ENCODE data around the gene SEMA6A. TPM values are rescaled to one million over a fixed set of nuclear protein-coding genes. Genes with fewer than 3 reads are reported as not detected.
A peak's percentile ranks its signal among the peaks of the same experiment; 100 is the strongest.

Gene SEMA6A, protein sequence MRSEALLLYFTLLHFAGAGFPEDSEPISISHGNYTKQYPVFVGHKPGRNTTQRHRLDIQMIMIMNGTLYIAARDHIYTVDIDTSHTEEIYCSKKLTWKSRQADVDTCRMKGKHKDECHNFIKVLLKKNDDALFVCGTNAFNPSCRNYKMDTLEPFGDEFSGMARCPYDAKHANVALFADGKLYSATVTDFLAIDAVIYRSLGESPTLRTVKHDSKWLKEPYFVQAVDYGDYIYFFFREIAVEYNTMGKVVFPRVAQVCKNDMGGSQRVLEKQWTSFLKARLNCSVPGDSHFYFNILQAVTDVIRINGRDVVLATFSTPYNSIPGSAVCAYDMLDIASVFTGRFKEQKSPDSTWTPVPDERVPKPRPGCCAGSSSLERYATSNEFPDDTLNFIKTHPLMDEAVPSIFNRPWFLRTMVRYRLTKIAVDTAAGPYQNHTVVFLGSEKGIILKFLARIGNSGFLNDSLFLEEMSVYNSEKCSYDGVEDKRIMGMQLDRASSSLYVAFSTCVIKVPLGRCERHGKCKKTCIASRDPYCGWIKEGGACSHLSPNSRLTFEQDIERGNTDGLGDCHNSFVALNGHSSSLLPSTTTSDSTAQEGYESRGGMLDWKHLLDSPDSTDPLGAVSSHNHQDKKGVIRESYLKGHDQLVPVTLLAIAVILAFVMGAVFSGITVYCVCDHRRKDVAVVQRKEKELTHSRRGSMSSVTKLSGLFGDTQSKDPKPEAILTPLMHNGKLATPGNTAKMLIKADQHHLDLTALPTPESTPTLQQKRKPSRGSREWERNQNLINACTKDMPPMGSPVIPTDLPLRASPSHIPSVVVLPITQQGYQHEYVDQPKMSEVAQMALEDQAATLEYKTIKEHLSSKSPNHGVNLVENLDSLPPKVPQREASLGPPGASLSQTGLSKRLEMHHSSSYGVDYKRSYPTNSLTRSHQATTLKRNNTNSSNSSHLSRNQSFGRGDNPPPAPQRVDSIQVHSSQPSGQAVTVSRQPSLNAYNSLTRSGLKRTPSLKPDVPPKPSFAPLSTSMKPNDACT
- total RNA-seq (under 1 TPM in 3 of 5 donors, not detected in 2; 0.79 to 0.88 (median 0.79) TPM), total RNA-seq (0 to 0.18 (median 0) reads per million in 29 experiments)
- total RNA-seq (2013), result 0.18 TPM

DNA sequence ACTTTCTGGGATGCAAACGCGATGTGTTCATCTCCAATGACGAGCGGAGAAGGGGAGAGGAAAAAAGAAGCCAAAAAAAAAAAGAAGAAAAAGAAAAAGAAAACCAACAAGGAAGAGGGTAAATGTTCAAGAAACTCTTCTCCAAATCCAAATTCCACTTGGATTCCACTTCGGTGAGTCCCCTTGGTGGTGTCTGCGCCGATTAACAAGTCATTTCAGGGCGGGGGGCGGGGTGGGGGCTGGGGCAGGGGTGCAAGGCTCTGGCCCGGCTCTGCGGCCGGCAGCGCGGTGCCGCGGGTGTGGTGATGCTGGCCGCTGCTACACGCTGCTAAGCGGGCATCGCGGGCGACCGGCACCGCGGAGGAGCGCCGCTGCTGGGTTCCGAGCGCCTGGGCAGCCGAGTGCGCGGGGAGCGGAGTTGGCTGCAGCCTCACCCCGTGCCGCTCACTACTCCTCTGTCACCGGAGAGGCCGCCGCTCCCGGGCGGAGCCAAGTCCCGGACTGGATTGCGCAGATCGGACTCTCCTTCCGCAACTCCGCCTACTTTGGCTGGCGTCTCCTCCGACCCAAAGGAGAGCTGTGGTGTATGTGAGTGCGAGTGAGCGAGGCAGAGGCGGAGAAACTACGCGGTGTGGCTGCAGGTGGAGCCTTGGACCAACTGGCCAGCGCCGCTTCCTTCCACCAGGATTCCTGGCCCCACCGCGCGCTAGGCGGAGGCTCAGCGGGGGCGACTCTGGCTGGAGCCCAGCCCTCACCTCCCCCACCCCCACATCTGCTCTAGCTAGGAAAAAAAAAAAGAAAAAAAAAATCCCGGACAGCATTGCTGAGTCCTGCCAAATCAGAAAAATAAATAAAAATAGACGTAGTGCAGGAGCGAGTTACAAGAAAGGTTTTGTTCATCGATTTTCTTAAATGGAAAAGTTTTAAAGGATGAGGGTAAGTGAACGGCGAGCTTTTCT lies at the start of gene SEMA6A:
Gene SEMA6A, minus strand, starts transcription at position 457 of the 959 bp plus-strand sequence. CDS start 69,879 bp downstream, outside the sequence.
- Mint-ChIP-seq H3K4me3 (peak within 1 kb of the TSS; percentile 66 to 75 (median 68)), H3K27ac (peak within 1 kb of the TSS in 1 of 2 donors; percentile 75), H3K36me3 (no peaks in the 10 kb centered on the region), H3K27me3 (peaks cover 54 to 77% of the 10 kb centered on the region in 2 donors), H3K9me3 (no peaks in the 10 kb centered on the region), H3K4me1 (peaks cover 17 to 27% (median 20%) of the 10 kb centered on the region in 3 donors)
- Histone ChIP-seq H3K9me3 (no peaks in the 10 kb centered on the region), H3K27me3 (replicated peaks in 1 of 2; ENCODE audit: control insufficient read depth in 2 of 2, extremely low read depth in 1 of 2, insufficient read depth in 2 of 2, low read length in 1 of 2) (peaks cover 2 to 41% of the 10 kb centered on the region in 2 experiments), H3K27ac (ENCODE audit: low read length) (no peak within 1 kb of the TSS), H3K4me1 (ENCODE audit: control insufficient read depth in 1 of 2, extremely low read depth in 1 of 2, insufficient read depth in 2 of 2, low read length in 2 of 2) (peaks cover 18 to 33% of the 10 kb centered on the region in 2 experiments), H3K4me3 (ENCODE audit: control insufficient read depth in 1 of 2, extremely low read depth in 1 of 2, low read length in 1 of 2) (peak within 1 kb of the TSS in 1 of 2 donors; percentile 70), H3K36me3 (ENCODE audit: control insufficient read depth in 2 of 2, extremely low read depth in 1 of 2, insufficient read depth in 1 of 2, low read length in 1 of 2) (no peaks in the 10 kb centered on the region)
- ChIA-PET CTCF (interaction anchor here in 1 of 2 donors (0.6 kb wide), 1 partner anchor 226 kb away, joined by 3 read pairs; no protein-coding TSS in a partner anchor), POLR2A (interaction anchor here in 1 of 2 donors (0.6 kb wide), 1 partner anchor 136 kb away, joined by 4 read pairs; no protein-coding TSS in a partner anchor)
- DNase-seq (peak in 3 of 35 experiments; percentile 3 to 9 (median 4)), ATAC-seq (replicated peaks in 1 of 4) (peak in 1 of 4 experiments; percentile 42)
- 7% methylated on average over 17 of the region's 66 CpGs for WGBS (ENCODE audit: insufficient coverage)

DNA sequence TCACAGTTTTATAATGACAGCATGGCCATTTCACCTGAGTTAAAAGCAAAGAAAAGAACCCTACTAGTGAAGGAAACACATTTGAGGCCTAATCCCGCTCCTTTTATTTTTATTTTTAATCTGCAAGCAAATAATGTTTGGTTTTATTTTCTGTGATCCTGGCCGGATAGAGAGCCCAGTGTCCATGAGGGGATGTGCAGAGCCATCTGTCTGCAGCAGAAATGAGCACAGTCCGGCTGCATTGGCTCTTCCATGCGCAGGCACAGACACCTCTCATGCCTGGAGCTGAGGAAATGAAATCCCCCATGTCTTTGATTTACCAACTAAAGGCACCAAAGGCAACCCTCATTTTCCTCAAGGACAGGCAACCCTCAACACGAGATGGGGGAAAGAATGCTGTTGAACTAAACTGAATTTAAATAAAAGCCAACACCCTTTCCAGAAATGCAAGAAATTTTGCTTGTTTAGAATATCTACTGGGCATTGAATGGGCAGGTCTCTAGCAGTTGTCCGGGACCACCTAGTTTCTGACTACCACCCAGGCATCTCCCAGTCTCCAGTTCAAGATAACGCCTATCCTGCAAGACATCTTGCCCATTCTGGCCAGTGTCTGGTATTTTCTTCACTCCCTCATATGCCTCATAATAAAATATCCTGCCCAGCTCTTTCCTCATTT lies 47.9 kb upstream of the SEMA6A start:
- ATAC-seq (replicated peaks in 1 of 4) (no peak), DNase-seq (no peak)
- no peak overlapping the region for H3K4me3 ChIP-seq (ENCODE audit: control insufficient read depth in 1 of 2, extremely low read depth in 1 of 2, low read length in 1 of 2)
- H3K36me3 Mint-ChIP-seq, result no peaks in the 10 kb centered on the region
- H3K9me3 ChIP-seq, result no peaks in the 10 kb centered on the region
- peaks cover 0 to 2% of the 10 kb centered on the region in 2 experiments for H3K27me3 ChIP-seq (replicated peaks in 1 of 2; ENCODE audit: control insufficient read depth in 2 of 2, extremely low read depth in 1 of 2, insufficient read depth in 2 of 2, low read length in 1 of 2)
- H3K27me3 Mint-ChIP-seq, result peaks cover 0 to 3% of the 10 kb centered on the region in 2 donors
- H3K4me3 Mint-ChIP-seq, result no peak overlapping the region
- H3K27ac ChIP-seq (ENCODE audit: low read length), result no peak overlapping the region
- H3K27ac Mint-ChIP-seq, result no peak overlapping the region
- no peaks in the 10 kb centered on the region for H3K4me1 ChIP-seq (ENCODE audit: control insufficient read depth in 1 of 2, extremely low read depth in 1 of 2, insufficient read depth in 2 of 2, low read length in 2 of 2)
- CTCF ChIA-PET, result no interaction called here
- H3K4me1 Mint-ChIP-seq, result no peaks in the 10 kb centered on the region
- H3K36me3 ChIP-seq (ENCODE audit: control insufficient read depth in 2 of 2, extremely low read depth in 1 of 2, insufficient read depth in 1 of 2, low read length in 1 of 2), result no peaks in the 10 kb centered on the region
- POLR2A ChIA-PET, result no interaction called here
- 60% methylated on average over 1 of the region's 7 CpGs for WGBS (ENCODE audit: insufficient coverage)
- H3K9me3 Mint-ChIP-seq, result no peaks in the 10 kb centered on the region

DNA sequence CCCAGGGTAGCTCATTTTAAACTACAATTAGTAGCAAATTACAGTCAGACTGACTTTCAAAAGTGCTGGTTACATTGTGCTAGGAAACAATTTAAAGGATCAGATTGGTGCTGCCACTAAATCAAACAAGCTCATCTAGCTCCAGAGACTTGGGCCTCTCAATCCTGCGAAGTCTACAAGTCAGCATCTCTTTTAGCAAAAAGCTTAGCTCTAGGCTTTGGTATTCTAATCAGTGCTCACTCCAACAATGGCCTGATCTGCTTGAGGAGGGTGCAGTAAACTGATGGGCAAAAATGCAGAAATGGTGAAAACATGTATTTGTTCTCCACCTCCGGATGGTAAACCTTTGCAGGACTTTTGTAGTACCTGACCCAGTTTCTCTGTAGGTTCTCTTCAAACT lies 47.0 kb upstream of the SEMA6A start:
- H3K27ac Mint-ChIP-seq, result no peak overlapping the region
- ATAC-seq (replicated peaks in 1 of 4), result no peak
- POLR2A ChIA-PET, result no interaction called here
- H3K27me3 ChIP-seq (replicated peaks in 1 of 2; ENCODE audit: control insufficient read depth in 2 of 2, extremely low read depth in 1 of 2, insufficient read depth in 2 of 2, low read length in 1 of 2), result peaks cover 0 to 2% of the 10 kb centered on the region in 2 experiments
- no peaks in the 10 kb centered on the region for H3K9me3 Mint-ChIP-seq
- peaks cover 0 to 3% of the 10 kb centered on the region in 2 donors for H3K27me3 Mint-ChIP-seq
- DNase-seq, result no peak
- no peak overlapping the region for H3K4me3 ChIP-seq (ENCODE audit: control insufficient read depth in 1 of 2, extremely low read depth in 1 of 2, low read length in 1 of 2)
- H3K4me3 Mint-ChIP-seq, result no peak overlapping the region
- H3K9me3 ChIP-seq, result no peaks in the 10 kb centered on the region
- CTCF ChIA-PET, result no interaction called here
- no peaks in the 10 kb centered on the region for H3K4me1 Mint-ChIP-seq
- no peaks in the 10 kb centered on the region for H3K4me1 ChIP-seq (ENCODE audit: control insufficient read depth in 1 of 2, extremely low read depth in 1 of 2, insufficient read depth in 2 of 2, low read length in 2 of 2)
- no peaks in the 10 kb centered on the region for H3K36me3 ChIP-seq (ENCODE audit: control insufficient read depth in 2 of 2, extremely low read depth in 1 of 2, insufficient read depth in 1 of 2, low read length in 1 of 2)
- WGBS (ENCODE audit: insufficient coverage), result 79% methylated on average over 1 of the region's 2 CpGs
- no peaks in the 10 kb centered on the region for H3K36me3 Mint-ChIP-seq
- no peak overlapping the region for H3K27ac ChIP-seq (ENCODE audit: low read length)

DNA sequence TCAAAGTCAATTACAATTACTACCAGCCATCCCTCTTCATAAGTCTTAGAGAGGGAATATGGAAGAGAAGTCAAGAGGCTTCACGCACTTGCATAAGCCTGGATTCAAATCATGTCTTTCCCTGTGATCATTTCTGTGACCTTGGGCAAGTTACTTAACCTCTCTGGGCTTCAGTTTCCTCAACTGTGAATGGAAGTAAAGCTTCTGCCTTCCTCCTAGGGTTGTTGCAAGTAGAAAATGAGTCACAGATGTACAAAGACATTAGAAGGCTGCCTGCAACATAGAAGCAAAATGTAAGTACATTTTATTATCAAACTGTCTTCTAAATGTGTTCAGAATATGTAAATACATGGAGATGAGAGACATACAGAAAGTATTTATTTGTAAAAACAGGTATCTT lies 42.3 kb upstream of the SEMA6A start:
- H3K36me3 ChIP-seq (ENCODE audit: control insufficient read depth in 2 of 2, extremely low read depth in 1 of 2, insufficient read depth in 1 of 2, low read length in 1 of 2), result no peaks in the 10 kb centered on the region
- Mint-ChIP-seq H3K27ac (no peak overlapping the region), H3K4me1 (no peaks in the 10 kb centered on the region), H3K27me3 (peaks cover 3% of the 10 kb centered on the region in 2 donors), H3K9me3 (no peaks in the 10 kb centered on the region), H3K4me3 (no peak overlapping the region), H3K36me3 (no peaks in the 10 kb centered on the region)
- no peak overlapping the region for H3K27ac ChIP-seq (ENCODE audit: low read length)
- H3K27me3 ChIP-seq (replicated peaks in 1 of 2; ENCODE audit: control insufficient read depth in 2 of 2, extremely low read depth in 1 of 2, insufficient read depth in 2 of 2, low read length in 1 of 2), result no peaks in the 10 kb centered on the region
- H3K4me1 ChIP-seq (ENCODE audit: control insufficient read depth in 1 of 2, extremely low read depth in 1 of 2, insufficient read depth in 2 of 2, low read length in 2 of 2), result no peaks in the 10 kb centered on the region
- WGBS (ENCODE audit: insufficient coverage), result no CpG with 5 or more reads among the region's 1 CpG
- no peak overlapping the region for H3K4me3 ChIP-seq (ENCODE audit: control insufficient read depth in 1 of 2, extremely low read depth in 1 of 2, low read length in 1 of 2)
- DNase-seq (no peak), ATAC-seq (replicated peaks in 1 of 4) (no peak)
- H3K9me3 ChIP-seq, result no peaks in the 10 kb centered on the region
- ChIA-PET CTCF (no interaction called here), POLR2A (no interaction called here)

DNA sequence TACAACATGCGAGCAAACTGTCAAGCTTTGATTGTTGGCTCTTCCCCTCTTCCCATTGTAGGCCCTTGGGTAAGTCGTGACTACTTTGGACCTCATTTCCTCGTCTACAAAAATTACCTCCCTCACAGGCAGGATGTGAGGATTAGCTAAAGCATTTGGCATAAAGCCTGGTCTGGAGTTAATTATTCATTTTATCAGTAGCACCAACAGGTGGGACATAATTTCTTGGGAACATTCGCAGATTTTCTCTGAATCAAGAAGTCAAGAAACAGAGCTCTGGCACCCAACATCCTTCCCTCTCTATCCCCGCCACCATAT lies 39.9 kb upstream of the SEMA6A start:
- peaks cover 0 to 3% of the 10 kb centered on the region in 2 experiments for H3K27me3 ChIP-seq (replicated peaks in 1 of 2; ENCODE audit: control insufficient read depth in 2 of 2, extremely low read depth in 1 of 2, insufficient read depth in 2 of 2, low read length in 1 of 2)
- no peaks in the 10 kb centered on the region for H3K36me3 ChIP-seq (ENCODE audit: control insufficient read depth in 2 of 2, extremely low read depth in 1 of 2, insufficient read depth in 1 of 2, low read length in 1 of 2)
- CTCF ChIA-PET, result no interaction called here
- H3K9me3 Mint-ChIP-seq, result no peaks in the 10 kb centered on the region
- H3K4me1 Mint-ChIP-seq, result no peaks in the 10 kb centered on the region
- POLR2A ChIA-PET, result no interaction called here
- H3K27me3 Mint-ChIP-seq, result peaks cover 0 to 3% of the 10 kb centered on the region in 2 donors
- H3K9me3 ChIP-seq, result no peaks in the 10 kb centered on the region
- DNase-seq (no peak), ATAC-seq (replicated peaks in 1 of 4) (no peak)
- H3K27ac ChIP-seq (ENCODE audit: low read length), result no peak overlapping the region
- no peak overlapping the region for H3K4me3 Mint-ChIP-seq
- WGBS (ENCODE audit: insufficient coverage), result no CpG with 5 or more reads among the region's 5 CpGs
- H3K27ac Mint-ChIP-seq, result no peak overlapping the region
- no peaks in the 10 kb centered on the region for H3K4me1 ChIP-seq (ENCODE audit: control insufficient read depth in 1 of 2, extremely low read depth in 1 of 2, insufficient read depth in 2 of 2, low read length in 2 of 2)
- H3K4me3 ChIP-seq (ENCODE audit: control insufficient read depth in 1 of 2, extremely low read depth in 1 of 2, low read length in 1 of 2), result no peak overlapping the region
- H3K36me3 Mint-ChIP-seq, result no peaks in the 10 kb centered on the region
